ENCODE data around the gene MUTYH. TPM values are rescaled to one million over a fixed set of nuclear protein-coding genes. Genes with fewer than 3 reads are reported as not detected.

MUTYH gene
- total RNA-seq, 2 donors from 2014 or later = 17.0 to 65.0 TPM

DNA sequence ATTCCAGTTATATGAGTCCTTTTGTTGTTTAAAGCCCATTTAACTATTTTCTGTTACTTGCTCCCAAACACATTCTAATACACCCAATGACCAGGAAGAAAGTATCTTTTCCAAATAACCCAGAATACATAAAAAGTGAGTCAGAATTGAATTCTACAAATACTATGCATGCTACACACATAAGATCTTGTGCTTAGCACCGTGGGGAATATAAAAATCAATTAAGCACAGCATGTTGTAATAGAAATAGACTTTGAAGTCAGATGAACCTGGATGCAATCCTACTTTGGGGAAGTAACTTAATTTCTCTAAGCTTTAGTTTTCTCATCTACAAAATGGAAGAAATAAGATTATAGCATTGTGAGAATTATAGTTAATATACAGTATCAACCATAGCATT is 40.5 kb upstream of the MUTYH start:
- intact Hi-C loops (cut with DNase I) = no loop called here

DNA sequence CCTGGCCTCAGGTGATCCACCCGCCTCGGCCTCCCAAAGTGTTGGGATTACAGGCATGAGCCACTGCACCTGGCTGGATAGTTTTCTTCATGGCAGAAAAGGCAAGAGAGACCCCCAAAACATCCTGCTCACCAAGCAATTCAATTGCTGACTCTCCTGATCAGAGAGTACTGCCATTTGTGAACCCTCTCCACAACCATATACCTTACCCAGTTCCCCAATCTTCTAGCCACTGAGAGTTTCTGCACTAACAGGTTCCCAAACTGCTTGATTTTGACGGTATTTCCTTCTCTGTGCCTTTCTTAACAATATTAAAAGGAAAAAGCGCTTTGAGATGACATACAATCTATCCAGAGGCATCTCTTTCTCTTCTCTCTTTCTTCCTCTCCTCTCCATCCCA is 39.9 kb upstream of the MUTYH start:
- no peak for DNase-seq
- H3K9me3 ChIP-seq = no peaks in the 10 kb centered on the region
- intact Hi-C loops (cut with DNase I) = no loop called here
- TF ChIP-seq, protein P1, sequence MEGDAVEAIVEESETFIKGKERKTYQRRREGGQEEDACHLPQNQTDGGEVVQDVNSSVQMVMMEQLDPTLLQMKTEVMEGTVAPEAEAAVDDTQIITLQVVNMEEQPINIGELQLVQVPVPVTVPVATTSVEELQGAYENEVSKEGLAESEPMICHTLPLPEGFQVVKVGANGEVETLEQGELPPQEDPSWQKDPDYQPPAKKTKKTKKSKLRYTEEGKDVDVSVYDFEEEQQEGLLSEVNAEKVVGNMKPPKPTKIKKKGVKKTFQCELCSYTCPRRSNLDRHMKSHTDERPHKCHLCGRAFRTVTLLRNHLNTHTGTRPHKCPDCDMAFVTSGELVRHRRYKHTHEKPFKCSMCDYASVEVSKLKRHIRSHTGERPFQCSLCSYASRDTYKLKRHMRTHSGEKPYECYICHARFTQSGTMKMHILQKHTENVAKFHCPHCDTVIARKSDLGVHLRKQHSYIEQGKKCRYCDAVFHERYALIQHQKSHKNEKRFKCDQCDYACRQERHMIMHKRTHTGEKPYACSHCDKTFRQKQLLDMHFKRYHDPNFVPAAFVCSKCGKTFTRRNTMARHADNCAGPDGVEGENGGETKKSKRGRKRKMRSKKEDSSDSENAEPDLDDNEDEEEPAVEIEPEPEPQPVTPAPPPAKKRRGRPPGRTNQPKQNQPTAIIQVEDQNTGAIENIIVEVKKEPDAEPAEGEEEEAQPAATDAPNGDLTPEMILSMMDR (IDR thresholded peaks at IDR 0.05) = no peak
- no peaks in the 10 kb centered on the region for H3K4me1 ChIP-seq
- H3K27ac ChIP-seq = no peak overlapping the region
- no peak overlapping the region for H3K4me3 ChIP-seq
- no peaks in the 10 kb centered on the region for H3K27me3 ChIP-seq
- H3K9ac ChIP-seq (ENCODE audit: low read depth in 2 of 2, low read length in 2 of 2) = no peak overlapping the region
- H3K36me3 ChIP-seq = no peaks in the 10 kb centered on the region

More for the DNA sequence above, 40.5 kb upstream of the MUTYH start:
- Histone ChIP-seq H3K27me3 (no peaks in the 10 kb centered on the region), H3K27ac (no peak overlapping the region), H3K9me3 (no peaks in the 10 kb centered on the region), H3K4me1 (no peaks in the 10 kb centered on the region), H3K9ac (ENCODE audit: low read depth in 2 of 2, low read length in 2 of 2) (no peak overlapping the region), H3K4me3 (no peak overlapping the region), H3K36me3 (no peaks in the 10 kb centered on the region)
- TF ChIP-seq, protein P1 (IDR thresholded peaks at IDR 0.05) = no peak
- DNase-seq = no peak

DNA sequence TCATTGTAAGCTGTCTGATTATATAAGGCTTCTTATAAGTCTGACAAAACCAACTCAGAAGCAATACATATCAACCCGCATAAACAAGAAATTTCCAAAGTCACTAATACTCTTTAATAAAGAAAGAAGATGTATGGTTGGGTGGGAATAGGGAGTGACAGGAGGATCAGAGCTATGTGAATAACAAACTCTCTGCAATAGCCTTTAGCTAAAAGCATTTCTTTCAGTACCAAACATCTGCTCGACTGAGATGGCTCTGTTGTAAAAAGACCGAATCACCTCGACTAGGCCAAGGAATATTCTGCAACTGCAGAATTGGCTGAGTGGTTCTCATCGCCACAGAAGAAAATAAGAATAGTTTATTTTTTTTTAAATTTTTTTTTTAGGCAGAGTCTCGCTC is 39.3 kb upstream of the MUTYH start:
- H3K4me3 ChIP-seq = no peak overlapping the region
- H3K9ac ChIP-seq (ENCODE audit: low read depth in 2 of 2, low read length in 2 of 2) = no peak overlapping the region
- no peaks in the 10 kb centered on the region for H3K27me3 ChIP-seq
- no peak for DNase-seq
- no peaks in the 10 kb centered on the region for H3K9me3 ChIP-seq
- no peak overlapping the region for H3K27ac ChIP-seq
- TF ChIP-seq, protein P1 (IDR thresholded peaks at IDR 0.05) = no peak
- no peaks in the 10 kb centered on the region for H3K36me3 ChIP-seq
- intact Hi-C loops (cut with DNase I) = no loop called here
- no peaks in the 10 kb centered on the region for H3K4me1 ChIP-seq

DNA sequence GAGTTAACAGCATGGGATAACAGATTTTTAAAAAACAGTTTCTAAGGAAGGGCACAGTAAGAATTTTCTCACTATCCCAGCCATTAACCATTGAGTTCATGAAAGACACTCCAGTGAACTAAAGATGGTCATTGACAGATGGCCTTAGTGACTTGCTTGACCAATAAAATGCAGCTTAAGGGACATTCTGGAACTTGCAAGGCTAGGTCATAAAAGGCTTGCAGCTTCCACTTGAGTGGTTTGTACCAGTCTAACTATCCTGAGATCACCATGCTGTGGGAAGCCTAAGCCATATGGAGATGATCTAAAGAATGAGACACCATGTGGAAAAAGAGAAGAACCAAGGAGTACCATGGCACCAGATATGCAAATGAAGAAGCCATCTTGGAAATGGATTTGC is 37.9 kb upstream of the MUTYH start:
- no peaks in the 10 kb centered on the region for H3K27me3 ChIP-seq
- H3K4me3 ChIP-seq = no peak overlapping the region
- no peak for DNase-seq
- no peaks in the 10 kb centered on the region for H3K36me3 ChIP-seq
- intact Hi-C loops (cut with DNase I) = no loop called here
- TF ChIP-seq, protein P1 (IDR thresholded peaks at IDR 0.05) = no peak
- H3K27ac ChIP-seq = no peak overlapping the region
- no peak overlapping the region for H3K9ac ChIP-seq (ENCODE audit: low read depth in 2 of 2, low read length in 2 of 2)
- no peaks in the 10 kb centered on the region for H3K9me3 ChIP-seq
- no peaks in the 10 kb centered on the region for H3K4me1 ChIP-seq

DNA sequence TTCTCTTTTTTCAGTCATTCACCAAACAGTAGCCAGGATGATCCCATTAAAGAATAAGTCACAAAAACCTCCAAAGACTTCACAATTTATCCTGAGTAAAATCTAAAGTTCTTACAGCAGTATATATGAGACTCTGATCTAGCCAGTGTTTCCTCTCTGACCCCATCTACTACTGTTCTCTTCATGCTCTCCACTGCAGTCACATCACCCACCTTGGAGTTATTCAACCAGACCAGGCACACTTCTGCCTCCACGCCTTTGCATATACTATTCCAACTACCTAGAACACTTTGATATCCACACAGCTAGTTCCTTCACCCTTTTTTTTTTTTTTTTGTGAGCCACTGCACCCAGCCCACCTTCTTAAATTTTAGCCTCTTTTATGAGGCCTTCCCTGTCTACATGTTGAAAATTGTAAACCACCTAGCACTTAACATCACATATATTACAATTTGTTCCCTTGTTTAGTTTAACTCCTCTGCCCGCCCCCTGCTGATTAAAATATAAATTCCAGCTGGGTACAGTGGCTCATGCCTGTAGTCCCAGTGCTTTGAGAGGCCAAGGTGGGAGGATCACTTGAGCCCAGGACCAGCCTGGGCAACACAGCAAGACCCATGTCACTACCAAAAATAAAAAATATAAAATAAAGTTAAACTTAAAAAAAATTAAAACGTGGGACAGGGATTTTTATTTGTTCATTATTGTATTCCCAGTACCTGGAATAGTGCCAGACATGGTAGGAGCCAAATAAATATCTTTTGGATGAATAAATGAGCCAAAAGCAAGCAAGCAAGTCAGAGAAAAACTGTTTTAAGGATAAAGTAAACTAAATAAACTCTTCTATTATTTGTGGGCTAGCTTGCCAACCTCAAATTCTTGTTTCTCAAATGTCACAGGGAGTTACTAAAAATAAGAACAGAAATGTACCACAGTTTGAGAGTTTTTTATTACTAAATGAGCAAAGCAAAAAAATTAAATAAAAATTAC is 35.2 kb upstream of the MUTYH start:
- intact Hi-C loops (cut with DNase I) = no loop called here
- no peak overlapping the region for H3K9ac ChIP-seq (ENCODE audit: low read depth in 2 of 2, low read length in 2 of 2)
- H3K9me3 ChIP-seq = no peaks in the 10 kb centered on the region
- no peak overlapping the region for H3K4me3 ChIP-seq
- no peaks in the 10 kb centered on the region for H3K4me1 ChIP-seq
- no peak for DNase-seq
- H3K27ac ChIP-seq = no peak overlapping the region
- H3K36me3 ChIP-seq = no peaks in the 10 kb centered on the region
- no peaks in the 10 kb centered on the region for H3K27me3 ChIP-seq
- TF ChIP-seq, protein P1 (IDR thresholded peaks at IDR 0.05) = no peak
